HepG2 (cell line): Measurements from ENCODE around the gene LPO. TPM values are rescaled to one million over a fixed set of nuclear protein-coding genes. Genes with fewer than 3 reads are reported as not detected.

ENCODE experiments used
- ZBTB40 ChIP-seq, 2 experiments: fragments of 450-650 bp in 1 of 2; sonication (generic) in 1 of 2; formaldehyde crosslinking in 1 of 2; IDR thresholded peaks; 2 replicates each; pipeline versions ENCODE4 v1.6.1 to v1.8.0; 2016 to 2022; ENCODE audit warnings: antibody characterized with exemption in 1 of 2, mild to moderate bottlenecking in 1 of 2, missing genetic modification reagents in 1 of 2
- ZNF7 ChIP-seq: IDR thresholded peaks from 2 replicates; pipeline ENCODE4 v1.6.1; 2016; ENCODE audit warnings: missing biosample characterization, missing genetic modification reagents
- polyA plus RNA-seq, 8 experiments: library from polyadenylated mRNA; depleted of rRNA in 3 of 8; stranded (reverse) in 7 of 8; unstranded in 1 of 8; fragments of >200 nt; fragmentation: Illumina TruSeq in 4 of 8; extraction: Trizol in 4 of 8; gene quantifications; 2 replicates each; pipeline versions ENCODE4 v1.2.1 to v1.2.3, GENCODE V29; 2011 to 2016; ENCODE audit warnings: low read depth in 4 of 8, missing spikeins in 1 of 8, mixed read lengths in 1 of 8; ENCODE audit not compliant: insufficient read depth in 1 of 8
- total RNA-seq, 5 experiments: library from RNA; depleted of rRNA; stranded (reverse); fragments of >200 nt; fragmentation: Illumina TruSeq; extraction: Trizol; gene quantifications; 2 replicates each; pipeline ENCODE4 v1.2.3, GENCODE V29; 2016; ENCODE audit warnings: low read depth in 1 of 5

The LPO gene
- total and polyA plus RNA-seq, 2 of the 13 experiments (the other 11 are each of a cell fraction or from before 2014, with no cell fraction given) = not detected

GRCh38 chr17:58308985-58309917 is 70.9 kb downstream of the LPO start (continued):
- no peak for TF ChIP-seq ZBTB40 (IDR thresholded peaks at IDR 0.05)
- no peak for TF ChIP-seq ZBTB40 (CRISPR knock-in tag; IDR thresholded peaks at IDR 0.05)
- no peak for TF ChIP-seq ZNF7
